ENCODE measurements around the gene PARN. TPM values are rescaled to one million over a fixed set of nuclear protein-coding genes. Genes with fewer than 3 reads are reported as not detected.

Gene PARN
- total RNA-seq, 1 experiment from 2014 or later = 57.8 TPM

DNA sequence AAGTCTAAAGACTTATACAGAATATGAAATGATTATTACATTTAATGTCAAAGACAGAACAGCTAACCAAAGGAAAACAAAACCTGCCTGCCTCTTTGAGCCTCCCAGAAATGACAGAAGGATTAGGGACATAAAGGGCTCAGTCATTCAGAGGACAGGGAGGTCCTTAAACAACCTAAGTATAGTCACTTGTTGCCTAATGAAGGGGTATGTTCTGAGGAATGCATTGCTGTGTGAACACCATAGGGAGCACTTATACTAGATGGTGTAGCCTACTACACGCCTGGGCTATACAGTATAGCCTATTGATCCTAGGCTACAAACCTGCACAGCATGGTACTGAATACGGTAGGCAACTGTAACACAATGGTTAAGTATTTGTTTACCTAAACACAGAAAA, 106.4 kb downstream of the PARN start:
- H3K9me3 ChIP-seq (ENCODE audit: control insufficient read depth, insufficient read depth, low read depth, low read length) = no peaks in the 10 kb centered on the region
- H3K4me3 ChIP-seq (ENCODE audit: low read depth in 2 of 2, low read length in 2 of 2) = no peak overlapping the region
- in situ Hi-C loops (cut with HindIII; ENCODE audit: low pct_unique_long_range_greater_than_20kb, low sequenced_read_pairs) (no loop called here), intact Hi-C loops (cut with micrococcal nuclease; ENCODE audit: unreplicated experiment) (loop anchor here (10.0 kb wide), 2 partner anchors 279 to 599 kb away; partner anchors contain the start of gene ERCC4)
- ChIA-PET POLR2A (no interaction called here), CTCF (no interaction called here)
- H3K4me1 ChIP-seq (ENCODE audit: control insufficient read depth, insufficient read depth, low read length) = no peaks in the 10 kb centered on the region
- no TSS peak for BruUV-seq (replicated peaks)
- DNase-seq (ENCODE audit: low read depth, low spot score) (no peak), ATAC-seq (no peak)
- TF ChIP-seq POLR2AphosphoS5 (IDR thresholded peaks at IDR 0.05; ENCODE audit: low read depth, low read length) = no peak
- no peak for TF ChIP-seq TCF7L2 (IDR thresholded peaks at IDR 0.05; ENCODE audit: low read depth, low read length)
- TF ChIP-seq, protein P1, sequence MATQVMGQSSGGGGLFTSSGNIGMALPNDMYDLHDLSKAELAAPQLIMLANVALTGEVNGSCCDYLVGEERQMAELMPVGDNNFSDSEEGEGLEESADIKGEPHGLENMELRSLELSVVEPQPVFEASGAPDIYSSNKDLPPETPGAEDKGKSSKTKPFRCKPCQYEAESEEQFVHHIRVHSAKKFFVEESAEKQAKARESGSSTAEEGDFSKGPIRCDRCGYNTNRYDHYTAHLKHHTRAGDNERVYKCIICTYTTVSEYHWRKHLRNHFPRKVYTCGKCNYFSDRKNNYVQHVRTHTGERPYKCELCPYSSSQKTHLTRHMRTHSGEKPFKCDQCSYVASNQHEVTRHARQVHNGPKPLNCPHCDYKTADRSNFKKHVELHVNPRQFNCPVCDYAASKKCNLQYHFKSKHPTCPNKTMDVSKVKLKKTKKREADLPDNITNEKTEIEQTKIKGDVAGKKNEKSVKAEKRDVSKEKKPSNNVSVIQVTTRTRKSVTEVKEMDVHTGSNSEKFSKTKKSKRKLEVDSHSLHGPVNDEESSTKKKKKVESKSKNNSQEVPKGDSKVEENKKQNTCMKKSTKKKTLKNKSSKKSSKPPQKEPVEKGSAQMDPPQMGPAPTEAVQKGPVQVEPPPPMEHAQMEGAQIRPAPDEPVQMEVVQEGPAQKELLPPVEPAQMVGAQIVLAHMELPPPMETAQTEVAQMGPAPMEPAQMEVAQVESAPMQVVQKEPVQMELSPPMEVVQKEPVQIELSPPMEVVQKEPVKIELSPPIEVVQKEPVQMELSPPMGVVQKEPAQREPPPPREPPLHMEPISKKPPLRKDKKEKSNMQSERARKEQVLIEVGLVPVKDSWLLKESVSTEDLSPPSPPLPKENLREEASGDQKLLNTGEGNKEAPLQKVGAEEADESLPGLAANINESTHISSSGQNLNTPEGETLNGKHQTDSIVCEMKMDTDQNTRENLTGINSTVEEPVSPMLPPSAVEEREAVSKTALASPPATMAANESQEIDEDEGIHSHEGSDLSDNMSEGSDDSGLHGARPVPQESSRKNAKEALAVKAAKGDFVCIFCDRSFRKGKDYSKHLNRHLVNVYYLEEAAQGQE (IDR thresholded peaks at IDR 0.05; ENCODE audit: insufficient read depth in 1 of 2, low read depth in 2 of 2, low read length in 1 of 2) = no peak
- TF ChIP-seq, protein P2, sequence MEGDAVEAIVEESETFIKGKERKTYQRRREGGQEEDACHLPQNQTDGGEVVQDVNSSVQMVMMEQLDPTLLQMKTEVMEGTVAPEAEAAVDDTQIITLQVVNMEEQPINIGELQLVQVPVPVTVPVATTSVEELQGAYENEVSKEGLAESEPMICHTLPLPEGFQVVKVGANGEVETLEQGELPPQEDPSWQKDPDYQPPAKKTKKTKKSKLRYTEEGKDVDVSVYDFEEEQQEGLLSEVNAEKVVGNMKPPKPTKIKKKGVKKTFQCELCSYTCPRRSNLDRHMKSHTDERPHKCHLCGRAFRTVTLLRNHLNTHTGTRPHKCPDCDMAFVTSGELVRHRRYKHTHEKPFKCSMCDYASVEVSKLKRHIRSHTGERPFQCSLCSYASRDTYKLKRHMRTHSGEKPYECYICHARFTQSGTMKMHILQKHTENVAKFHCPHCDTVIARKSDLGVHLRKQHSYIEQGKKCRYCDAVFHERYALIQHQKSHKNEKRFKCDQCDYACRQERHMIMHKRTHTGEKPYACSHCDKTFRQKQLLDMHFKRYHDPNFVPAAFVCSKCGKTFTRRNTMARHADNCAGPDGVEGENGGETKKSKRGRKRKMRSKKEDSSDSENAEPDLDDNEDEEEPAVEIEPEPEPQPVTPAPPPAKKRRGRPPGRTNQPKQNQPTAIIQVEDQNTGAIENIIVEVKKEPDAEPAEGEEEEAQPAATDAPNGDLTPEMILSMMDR (IDR thresholded peaks at IDR 0.05) = no peak
- no peak for TF ChIP-seq SIN3A (IDR thresholded peaks at IDR 0.05; ENCODE audit: borderline replicate concordance, insufficient read depth, low read depth, low read length)
- no peaks in the 10 kb centered on the region for H3K36me3 ChIP-seq (ENCODE audit: control insufficient read depth, insufficient read depth, low read length)
- no peaks in the 10 kb centered on the region for H3K27me3 ChIP-seq (ENCODE audit: control insufficient read depth, insufficient read depth, low read length)
- no peak overlapping the region for H3K27ac ChIP-seq (ENCODE audit: low read length)

DNA sequence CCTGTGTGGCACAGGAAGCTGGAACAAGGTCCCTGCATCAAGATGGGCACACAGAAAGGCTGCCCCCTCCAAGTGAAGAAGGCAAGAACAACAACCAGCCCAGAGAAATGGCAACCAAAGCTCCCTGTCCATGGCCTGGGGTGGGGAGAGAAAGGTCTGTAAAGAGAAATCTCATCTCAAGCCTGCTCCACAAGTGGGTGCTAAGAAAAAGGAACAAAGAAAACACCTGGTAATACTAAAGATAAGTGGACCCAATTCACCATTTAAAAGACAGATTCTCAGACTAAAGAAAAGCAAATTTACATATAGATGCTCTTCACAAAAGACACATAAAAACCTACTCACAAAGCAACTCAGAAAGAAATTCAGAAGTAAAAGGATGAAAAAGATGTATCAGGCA, 107.4 kb downstream of the PARN start:
- Histone ChIP-seq H3K9me3 (ENCODE audit: control insufficient read depth, insufficient read depth, low read depth, low read length) (no peaks in the 10 kb centered on the region), H3K36me3 (ENCODE audit: control insufficient read depth, insufficient read depth, low read length) (no peaks in the 10 kb centered on the region), H3K4me1 (ENCODE audit: control insufficient read depth, insufficient read depth, low read length) (no peaks in the 10 kb centered on the region), H3K27me3 (ENCODE audit: control insufficient read depth, insufficient read depth, low read length) (no peaks in the 10 kb centered on the region), H3K4me3 (ENCODE audit: low read depth in 2 of 2, low read length in 2 of 2) (no peak overlapping the region), H3K27ac (ENCODE audit: low read length) (no peak overlapping the region)
- no TSS peak for BruUV-seq (replicated peaks)
- CTCF ChIA-PET = no interaction called here
- POLR2A ChIA-PET = no interaction called here
- intact Hi-C loops (cut with micrococcal nuclease; ENCODE audit: unreplicated experiment) = loop anchor here (10.0 kb wide), 2 partner anchors 278 to 598 kb away; partner anchors contain the start of gene ERCC4
- ATAC-seq = no peak
- DNase-seq (ENCODE audit: low read depth, low spot score) = no peak
- in situ Hi-C loops (cut with HindIII; ENCODE audit: low pct_unique_long_range_greater_than_20kb, low sequenced_read_pairs) = no loop called here
- TF ChIP-seq, protein P2 (IDR thresholded peaks at IDR 0.05) = no peak
- TF ChIP-seq SIN3A (IDR thresholded peaks at IDR 0.05; ENCODE audit: borderline replicate concordance, insufficient read depth, low read depth, low read length) (no peak), TCF7L2 (IDR thresholded peaks at IDR 0.05; ENCODE audit: low read depth, low read length) (no peak)
- TF ChIP-seq, protein P1 (IDR thresholded peaks at IDR 0.05; ENCODE audit: insufficient read depth in 1 of 2, low read depth in 2 of 2, low read length in 1 of 2) = no peak
